GM12878 (cell line): ENCODE data around the gene NTM. TPM values are rescaled to one million over a fixed set of nuclear protein-coding genes. Genes with fewer than 3 reads are reported as not detected.

Experiments used
- CEBPB ChIP-seq, 2 experiments: fragments of 150-350 bp in 1 of 2; IDR thresholded peaks; 2 replicates each; pipeline ENCODE4 v1.6.1; 2012 to 2014; ENCODE audit warnings: low read depth in 2 of 2, low read length in 2 of 2, borderline replicate concordance in 1 of 2, inconsistent platforms in 1 of 2
- CEBPZ ChIP-seq: fragments of 150-350 bp; IDR thresholded peaks from 2 replicates; pipeline ENCODE4 v1.6.1; 2016; ENCODE audit warnings: low read depth, low read length
- DPF2 ChIP-seq: fragments of 450-650 bp; IDR thresholded peaks from 2 replicates; pipeline ENCODE4 v1.6.1; 2017; ENCODE audit warnings: mild to moderate bottlenecking
- EGR1 ChIP-seq, 2 experiments: IDR thresholded peaks; 1 replicate in 1 of 2; 2 replicates in 1 of 2; pipeline ENCODE4 v1.6.1; 2011 to 2012; ENCODE audit warnings: low read depth in 2 of 2, low read length in 2 of 2, borderline replicate concordance in 1 of 2, mild to moderate bottlenecking in 1 of 2, moderate library complexity in 1 of 2
- FOXK2 ChIP-seq: fragments of 450-650 bp; IDR thresholded peaks from 2 replicates; pipeline ENCODE4 v1.6.1; 2017; ENCODE audit warnings: mild to moderate bottlenecking, moderate library complexity
- HCFC1 ChIP-seq: fragments of 150-350 bp; IDR thresholded peaks from 2 replicates; pipeline ENCODE4 v1.6.1; 2014; ENCODE audit warnings: low read length
- MEF2B ChIP-seq: fragments of 450-650 bp; IDR thresholded peaks from 2 replicates; pipeline ENCODE4 v1.6.1; 2018; ENCODE audit warnings: mild to moderate bottlenecking, moderate library complexity; ENCODE audit not compliant: partially characterized antibody, poor library complexity, severe bottlenecking
- MTA3 ChIP-seq: IDR thresholded peaks from 2 replicates; pipeline ENCODE4 v1.6.1; 2012; ENCODE audit warnings: low read length, inconsistent platforms, borderline replicate concordance
- MXI1 ChIP-seq: fragments of 150-350 bp; IDR thresholded peaks from 2 replicates; pipeline ENCODE4 v1.6.1; 2011; ENCODE audit warnings: low read depth, mild to moderate bottlenecking, inconsistent platforms, low read length, improper control_type of control experiment
- NR2C1 ChIP-seq: fragments of 450-650 bp; IDR thresholded peaks from 2 replicates; pipeline ENCODE4 v1.6.1; 2017; ENCODE audit warnings: antibody characterized with exemption, mild to moderate bottlenecking, moderate library complexity
- SMC3 ChIP-seq: IDR thresholded peaks from 2 replicates; pipeline ENCODE4 v1.6.1; 2011; ENCODE audit warnings: low read length, improper control_type of control experiment, borderline replicate concordance
- STAT1 ChIP-seq: fragments of 450-650 bp; conservative IDR thresholded peaks from 2 replicates; pipeline ENCODE4 v1.6.1; 2014; ENCODE audit warnings: antibody characterized with exemption, mild to moderate bottlenecking
- TARDBP ChIP-seq: IDR thresholded peaks from 2 replicates; pipeline ENCODE4 v1.6.1; 2016; ENCODE audit warnings: borderline replicate concordance
- ZBTB4 ChIP-seq: fragments of 450-650 bp; formaldehyde crosslinking; IDR thresholded peaks from 2 replicates; pipeline ENCODE4 v1.4.0; 2022; ENCODE audit warnings: mild to moderate bottlenecking, moderate library complexity
- ZZZ3 ChIP-seq: IDR thresholded peaks from 2 replicates; pipeline ENCODE4 v1.6.1; 2011; ENCODE audit warnings: low read depth; ENCODE audit not compliant: control insufficient read depth, insufficient read length
- polyA plus RNA-seq, 11 experiments: library from polyadenylated mRNA; depleted of rRNA in 4 of 11; unstranded in 6 of 11; stranded (reverse) in 5 of 11; fragments of >200 nt; fragmentation: Nextera tagmentation in 4 of 11; fragmentation: Illumina TruSeq in 1 of 11; extraction: Ambion mirVana in 4 of 11; extraction: Trizol in 1 of 11; gene quantifications; 1 replicate in 1 of 11; 2 replicates in 10 of 11; pipeline versions ENCODE4 v1.2.1 to v1.2.3, GENCODE V29; 2011 to 2016; ENCODE audit warnings: inconsistent platforms in 2 of 11, missing spikeins in 2 of 11, low read depth in 1 of 11
- total RNA-seq, 4 experiments: library from RNA; depleted of rRNA in 3 of 4; stranded (reverse); fragments of >200 nt in 3 of 4; fragmentation: Illumina TruSeq in 1 of 4; extraction: Trizol in 1 of 4; gene quantifications; 2 replicates each; pipeline versions ENCODE4 v1.2.1 to v1.2.3, GENCODE V29; 2013 to 2021

NTM gene
- total and polyA plus RNA-seq, 10 of the 15 experiments (the other 5 are each of a cell fraction or from before 2014, with no cell fraction given): not detected

- TF ChIP-seq ZBTB4 (CRISPR knock-in tag) (no peak), TARDBP (no peak), DPF2 (no peak), NR2C1 (no peak), STAT1 (no peak), MXI1 (no peak), MEF2B (no peak), HCFC1 (no peak), CEBPZ (no peak), EGR1 (IDR thresholded peaks at IDR 0.05; ENCODE audit: borderline replicate concordance in 1 of 2, low read depth in 2 of 2, low read length in 2 of 2) (no peak), ZZZ3 (no peak), FOXK2 (no peak), SMC3 (no peak), CEBPB (IDR thresholded peaks at IDR 0.05; ENCODE audit: borderline replicate concordance in 1 of 2, low read depth in 2 of 2, low read length in 2 of 2) (no peak), MTA3 (no peak)
Observed at GRCh38 chr11:131465039-131465438, 94.6 kb downstream of the NTM start (continued).
